SK-N-SH (cell line): ENCODE data around the gene FOXP2. TPM values are rescaled to one million over a fixed set of nuclear protein-coding genes. Genes with fewer than 3 reads are reported as not detected.

Source experiments
- CTCF ChIA-PET: fragments of 300-600, 350-600 bp; formaldehyde crosslinking; extraction: SDS; loops from one replicate; lab custom pipeline; 2021; lab: Yijun Ruan, JAX
- POLR2A ChIA-PET: fragments of 350-600 bp; sonication (Branson Sonifier 250); formaldehyde crosslinking; extraction: SDS; loops from one replicate; lab custom pipeline; 2020; ENCODE audit warnings: antibody characterized with exemption, inconsistent platforms; lab: Yijun Ruan, JAX
- DNase-seq: peaks from one replicate; pipeline ENCODE4 v3.0.0; 2012
- H2AFZ ChIP-seq: fragments of 200-600 bp; sonication (generic); 2 replicates; pipeline ENCODE4 v1.8.1; 2016; ENCODE audit warnings: antibody characterized with exemption, mild to moderate bottlenecking, low read depth
- H3F3A ChIP-seq: fragments of 200-600 bp; sonication (generic); replicated peaks from 2 replicates; pipeline ENCODE3; 2016; ENCODE audit warnings: antibody characterized with exemption, mild to moderate bottlenecking; ENCODE audit not compliant: insufficient read depth
- H3K27ac ChIP-seq, 2 experiments: fragments of 200-500 bp in 1 of 2; fragments of 200-600 bp in 1 of 2; sonication (Bioruptor generic) in 1 of 2; sonication (generic), shearing (Covaris generic) in 1 of 2; 2 replicates each; pipeline versions ENCODE4 v1.5.1 to v1.6.1; 2014 to 2016; ENCODE audit warnings: low read depth in 2 of 2, inconsistent platforms in 1 of 2, low read length in 1 of 2, mild to moderate bottlenecking in 1 of 2, mixed read lengths in 1 of 2
- H3K27me3 ChIP-seq: fragments of 200-600 bp; sonication (generic), shearing (Covaris generic); 2 replicates; pipeline ENCODE4 v1.6.1; 2016; ENCODE audit warnings: mixed run types; ENCODE audit not compliant: insufficient read depth
- H3K36me3 ChIP-seq, 2 experiments: fragments of 200-500 bp in 1 of 2; fragments of 200-600 bp in 1 of 2; sonication (Bioruptor generic) in 1 of 2; sonication (generic) in 1 of 2; replicated peaks in 1 of 2; 2 replicates each; pipeline versions ENCODE3 to v1.5.1; 2014 to 2016; ENCODE audit warnings: low read length in 1 of 2, mild to moderate bottlenecking in 1 of 2; ENCODE audit not compliant: insufficient read depth in 2 of 2, control insufficient read depth in 1 of 2
- H3K4me1 ChIP-seq, 2 experiments: fragments of 200-500 bp in 1 of 2; fragments of 200-600 bp in 1 of 2; sonication (Bioruptor generic) in 1 of 2; sonication (generic), shearing (Covaris generic) in 1 of 2; 2 replicates each; pipeline versions ENCODE4 v1.5.1 to v1.6.1; 2014 to 2016; ENCODE audit warnings: low read depth in 1 of 2, low read length in 1 of 2, mixed run types in 1 of 2; ENCODE audit not compliant: insufficient read depth in 2 of 2, control insufficient read depth in 1 of 2
- H3K4me2 ChIP-seq: fragments of 200-600 bp; sonication (generic), shearing (Covaris generic); 2 replicates; pipeline ENCODE4 v1.6.1; 2017; ENCODE audit warnings: mixed run types
- H3K4me3 ChIP-seq, 2 experiments: fragments of 200-500 bp in 1 of 2; fragments of 200-600 bp in 1 of 2; sonication (Bioruptor generic) in 1 of 2; sonication (generic), shearing (Covaris generic) in 1 of 2; 2 replicates each; pipeline versions ENCODE4 v1.5.1 to v1.8.1; 2014 to 2016; ENCODE audit warnings: low read depth in 2 of 2, inconsistent platforms in 1 of 2, low read length in 1 of 2, mild to moderate bottlenecking in 1 of 2, mixed read lengths in 1 of 2, moderate library complexity in 1 of 2
- H3K79me2 ChIP-seq: fragments of 200-600 bp; sonication (generic); 2 replicates; pipeline ENCODE4 v1.8.1; 2017; ENCODE audit warnings: mild to moderate bottlenecking; ENCODE audit not compliant: insufficient read depth
- H3K9ac ChIP-seq: fragments of 200-600 bp; sonication (generic); 2 replicates; pipeline ENCODE4 v1.6.1; 2017; ENCODE audit warnings: mixed run types
- H3K9me2 ChIP-seq: fragments of 200-600 bp; sonication (generic); 2 replicates; pipeline ENCODE4 v1.6.1; 2017; ENCODE audit warnings: mixed run types
- H3K9me3 ChIP-seq: fragments of 200-600 bp; sonication (generic); 2 replicates; pipeline ENCODE4 v1.6.1; 2017; ENCODE audit warnings: mixed run types, mild to moderate bottlenecking, moderate library complexity
- H4K20me1 ChIP-seq: fragments of 200-600 bp; sonication (generic); 2 replicates; pipeline ENCODE4 v1.6.1; 2017; ENCODE audit warnings: mild to moderate bottlenecking, mixed run types; ENCODE audit not compliant: insufficient read depth
- CHD2 ChIP-seq: fragments of 150-350 bp; IDR thresholded peaks from 2 replicates; pipeline ENCODE4 v1.6.1; 2018; ENCODE audit warnings: low read length; ENCODE audit not compliant: partially characterized antibody
- CTCF ChIP-seq: fragments of 200-600 bp; sonication (generic); IDR thresholded peaks from 2 replicates; pipeline ENCODE4 v1.6.1; 2017; ENCODE audit warnings: antibody characterized with exemption, mild to moderate bottlenecking, moderate library complexity
- EP300 ChIP-seq, 2 experiments: IDR thresholded peaks; 2 replicates each; pipeline versions ENCODE4 v1.4.0 to v1.6.1; 2012; ENCODE audit warnings: borderline replicate concordance in 1 of 2, low read depth in 1 of 2, low read length in 1 of 2
- GABPA ChIP-seq: IDR thresholded peaks from 2 replicates; pipeline ENCODE4 v1.4.0; 2012; ENCODE audit warnings: low read depth, mild to moderate bottlenecking
- IRF3 ChIP-seq: fragments of 150-350 bp; IDR thresholded peaks from 2 replicates; pipeline ENCODE4 v1.6.1; 2016; ENCODE audit warnings: mild to moderate bottlenecking, low read depth, low read length
- MAX ChIP-seq: IDR thresholded peaks from 2 replicates; pipeline ENCODE4 v1.4.0; 2012; ENCODE audit warnings: low read depth
- NFIC ChIP-seq: IDR thresholded peaks from 2 replicates; pipeline ENCODE4 v1.4.0; 2012; ENCODE audit warnings: borderline replicate concordance
- NRF1 ChIP-seq: IDR thresholded peaks from 2 replicates; pipeline ENCODE4 v1.6.1; 2012; ENCODE audit warnings: low read depth, mild to moderate bottlenecking, low read length
- POLR2AphosphoS5 ChIP-seq: IDR thresholded peaks from 2 replicates; pipeline ENCODE4 v1.6.1; 2012; ENCODE audit warnings: low read depth, low read length
- RAD21 ChIP-seq: IDR thresholded peaks from 2 replicates; pipeline ENCODE4 v1.6.1; 2012; ENCODE audit warnings: mild to moderate bottlenecking, low read length
- RFX5 ChIP-seq: IDR thresholded peaks from 2 replicates; pipeline ENCODE4 v1.6.1; 2012; ENCODE audit warnings: mild to moderate bottlenecking, improper control_type of control experiment, low read length
- SIN3A ChIP-seq: IDR thresholded peaks from 2 replicates; pipeline ENCODE4 v1.6.1; 2012; ENCODE audit warnings: low read depth, mild to moderate bottlenecking, low read length, moderate library complexity, borderline replicate concordance
- SMC3 ChIP-seq: IDR thresholded peaks from 2 replicates; pipeline ENCODE4 v1.6.1; 2012; ENCODE audit warnings: low read depth, low read length, improper control_type of control experiment
- TEAD4 ChIP-seq: IDR thresholded peaks from 2 replicates; pipeline ENCODE4 v1.4.0; 2012; ENCODE audit warnings: mild to moderate bottlenecking, borderline replicate concordance; ENCODE audit not compliant: insufficient read depth
- WGBS: methylation state at CpG from one replicate; pipeline ENCODE4 v1.1.6; 2017; ENCODE audit warnings: low lambda C conversion rate; 5-methylcytosine and 5-hydroxymethylcytosine counted together
- polyA plus RNA-seq, 3 experiments: library from polyadenylated mRNA; depleted of rRNA; stranded (reverse); fragments of >200 nt; gene quantifications; 2 replicates each; pipeline ENCODE4 v1.2.3, GENCODE V29; 2012
- TF ChIP-seq, protein P1 (sequence below): IDR thresholded peaks from 2 replicates; pipeline ENCODE4 v1.6.1; 2012; ENCODE audit warnings: mild to moderate bottlenecking, low read depth, low read length, moderate library complexity

FOXP2 gene
- polyA plus RNA-seq (2012; rRNA removed): not detected in 2 replicates
- polyA plus RNA-seq (2012; cell fraction: cytosol; rRNA removed): not detected in 2 replicates
- polyA plus RNA-seq (2012; cell fraction: nucleus; rRNA removed): not detected in 2 replicates

GRCh38 chr7:114414156-114415063 is at the start of gene FOXP2:
Gene FOXP2, plus strand, starts transcription at chr7:114414815. Its CDS starts 11,697 bp downstream, at chr7:114426512.
- H3K27ac ChIP-seq: no peak within 1 kb of the TSS
- H3K36me3 ChIP-seq: no peaks in the 10 kb centered on the region
- H3F3A ChIP-seq: no peaks in the 10 kb centered on the region
- no peaks in the 10 kb centered on the region for H3K4me1 ChIP-seq
- H3K9me2 ChIP-seq: no peaks in the 10 kb centered on the region
- DNase-seq: no peak
- H3K79me2 ChIP-seq: no peaks in the 10 kb centered on the region
- no peaks in the 10 kb centered on the region for H3K9me3 ChIP-seq
- no peak within 1 kb of the TSS for H3K4me2 ChIP-seq
- peaks cover 21% of the 10 kb centered on the region; the same call in 1 of the 2 replicates for H3K27me3 ChIP-seq
- H3K9ac ChIP-seq: no peak within 1 kb of the TSS
- H3K4me3 ChIP-seq: no peak within 1 kb of the TSS
- WGBS: 5% methylated on average over 2 of the region's 2 CpGs
- CTCF ChIA-PET: no interaction called here
- H4K20me1 ChIP-seq: no peaks in the 10 kb centered on the region
- no peak within 1 kb of the TSS for H2AFZ ChIP-seq
- TF ChIP-seq TEAD4: no peak
- no peak for TF ChIP-seq MAX
- TF ChIP-seq NFIC: no peak
- TF ChIP-seq EP300 (IDR thresholded peaks at IDR 0.05; ENCODE audit: borderline replicate concordance in 1 of 2, low read depth in 1 of 2, low read length in 1 of 2): no peak
- TF ChIP-seq CTCF: no peak
- TF ChIP-seq CHD2: no peak
- no peak for TF ChIP-seq IRF3
- TF ChIP-seq POLR2AphosphoS5: no peak
- POLR2A ChIA-PET: no interaction called here

DNA sequence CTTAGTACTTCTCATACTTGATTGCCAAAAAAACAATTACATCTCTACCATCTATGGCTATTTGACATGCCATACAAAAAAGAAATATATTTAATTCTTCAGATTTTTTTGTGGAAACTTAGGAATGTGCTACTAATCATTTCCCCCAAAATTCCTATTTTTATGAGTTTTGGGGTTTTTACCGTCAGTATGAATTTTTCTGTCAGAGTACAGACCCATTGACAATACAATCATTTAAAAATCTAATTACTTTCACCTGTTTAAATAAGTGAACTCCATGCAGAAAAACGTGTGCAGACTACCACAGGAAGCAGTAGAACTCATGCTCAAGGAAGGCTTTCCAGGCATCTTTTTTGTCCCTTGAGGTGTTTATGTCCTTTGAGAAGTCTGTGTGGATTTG is 48.8 kb upstream of the FOXP2 start:
- CTCF ChIA-PET: no interaction called here
- 0% methylated on average over 2 of the region's 2 CpGs for WGBS

More for the DNA sequence above, 48.8 kb upstream of the FOXP2 start:
- H3K4me3 ChIP-seq: no peak overlapping the region
- POLR2A ChIA-PET: no interaction called here
- H3K9me2 ChIP-seq: no peaks in the 10 kb centered on the region
- H3K9ac ChIP-seq: no peak overlapping the region
- no peaks in the 10 kb centered on the region for H3F3A ChIP-seq
- H2AFZ ChIP-seq: no peak overlapping the region
- TF ChIP-seq IRF3 (no peak), SMC3 (no peak), SIN3A (no peak), RFX5 (no peak), GABPA (no peak), RAD21 (no peak), NRF1 (no peak)
- TF ChIP-seq, protein P1, sequence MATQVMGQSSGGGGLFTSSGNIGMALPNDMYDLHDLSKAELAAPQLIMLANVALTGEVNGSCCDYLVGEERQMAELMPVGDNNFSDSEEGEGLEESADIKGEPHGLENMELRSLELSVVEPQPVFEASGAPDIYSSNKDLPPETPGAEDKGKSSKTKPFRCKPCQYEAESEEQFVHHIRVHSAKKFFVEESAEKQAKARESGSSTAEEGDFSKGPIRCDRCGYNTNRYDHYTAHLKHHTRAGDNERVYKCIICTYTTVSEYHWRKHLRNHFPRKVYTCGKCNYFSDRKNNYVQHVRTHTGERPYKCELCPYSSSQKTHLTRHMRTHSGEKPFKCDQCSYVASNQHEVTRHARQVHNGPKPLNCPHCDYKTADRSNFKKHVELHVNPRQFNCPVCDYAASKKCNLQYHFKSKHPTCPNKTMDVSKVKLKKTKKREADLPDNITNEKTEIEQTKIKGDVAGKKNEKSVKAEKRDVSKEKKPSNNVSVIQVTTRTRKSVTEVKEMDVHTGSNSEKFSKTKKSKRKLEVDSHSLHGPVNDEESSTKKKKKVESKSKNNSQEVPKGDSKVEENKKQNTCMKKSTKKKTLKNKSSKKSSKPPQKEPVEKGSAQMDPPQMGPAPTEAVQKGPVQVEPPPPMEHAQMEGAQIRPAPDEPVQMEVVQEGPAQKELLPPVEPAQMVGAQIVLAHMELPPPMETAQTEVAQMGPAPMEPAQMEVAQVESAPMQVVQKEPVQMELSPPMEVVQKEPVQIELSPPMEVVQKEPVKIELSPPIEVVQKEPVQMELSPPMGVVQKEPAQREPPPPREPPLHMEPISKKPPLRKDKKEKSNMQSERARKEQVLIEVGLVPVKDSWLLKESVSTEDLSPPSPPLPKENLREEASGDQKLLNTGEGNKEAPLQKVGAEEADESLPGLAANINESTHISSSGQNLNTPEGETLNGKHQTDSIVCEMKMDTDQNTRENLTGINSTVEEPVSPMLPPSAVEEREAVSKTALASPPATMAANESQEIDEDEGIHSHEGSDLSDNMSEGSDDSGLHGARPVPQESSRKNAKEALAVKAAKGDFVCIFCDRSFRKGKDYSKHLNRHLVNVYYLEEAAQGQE: no peak
- TF ChIP-seq, all 33 proteins: peak for 0
- Histone ChIP-seq H3K4me1 (no peaks in the 10 kb centered on the region), H3K27me3 (no peaks in the 10 kb centered on the region), H3K9me3 (no peaks in the 10 kb centered on the region), H3K79me2 (no peaks in the 10 kb centered on the region), H3K4me2 (no peak overlapping the region), H4K20me1 (no peaks in the 10 kb centered on the region), H3K36me3 (no peaks in the 10 kb centered on the region), H3K27ac (no peak overlapping the region)
- DNase-seq: no peak
